CD1c-positive myeloid dendritic cell (primary cell): ENCODE data around the gene BAAT.
"Not testable (repeated sequence)": the region's sequence is repeated elsewhere in the genome, so short reads cannot be mapped to it uniquely, and the experiment has no call there.

Source experiments
- DNase-seq: peaks from one replicate; pipeline ENCODE4 v3.0.0-alpha.2; 2016; ENCODE audit errors: extremely low spot score

The BAAT gene

GRCh38 chr9:101360647-101361046 lies 24.2 kb downstream of the BAAT start:
- no peak for DNase-seq

DNA sequence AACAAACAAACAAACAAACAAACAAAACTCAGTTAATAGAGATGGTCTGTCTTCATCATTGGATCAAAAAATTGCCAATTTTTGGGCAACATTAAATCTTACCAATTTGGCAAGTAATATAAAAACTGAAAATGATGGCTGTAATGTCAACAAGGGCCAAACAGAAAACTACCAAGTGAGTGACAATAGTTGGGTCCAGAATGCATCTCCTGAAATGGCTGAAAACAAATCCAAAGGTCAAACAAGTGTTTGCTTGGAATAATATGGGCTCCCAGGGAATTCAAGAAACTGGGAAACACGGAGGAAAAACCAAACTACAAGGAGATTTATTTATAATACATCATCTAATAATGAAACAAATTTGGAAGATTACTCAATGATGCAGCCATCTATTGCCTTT lies 25.1 kb downstream of the BAAT start:
- no peak for DNase-seq

- DNase-seq = no peak
Measured at GRCh38 chr9:101356619-101357018, 28.2 kb downstream of the BAAT start.

DNA sequence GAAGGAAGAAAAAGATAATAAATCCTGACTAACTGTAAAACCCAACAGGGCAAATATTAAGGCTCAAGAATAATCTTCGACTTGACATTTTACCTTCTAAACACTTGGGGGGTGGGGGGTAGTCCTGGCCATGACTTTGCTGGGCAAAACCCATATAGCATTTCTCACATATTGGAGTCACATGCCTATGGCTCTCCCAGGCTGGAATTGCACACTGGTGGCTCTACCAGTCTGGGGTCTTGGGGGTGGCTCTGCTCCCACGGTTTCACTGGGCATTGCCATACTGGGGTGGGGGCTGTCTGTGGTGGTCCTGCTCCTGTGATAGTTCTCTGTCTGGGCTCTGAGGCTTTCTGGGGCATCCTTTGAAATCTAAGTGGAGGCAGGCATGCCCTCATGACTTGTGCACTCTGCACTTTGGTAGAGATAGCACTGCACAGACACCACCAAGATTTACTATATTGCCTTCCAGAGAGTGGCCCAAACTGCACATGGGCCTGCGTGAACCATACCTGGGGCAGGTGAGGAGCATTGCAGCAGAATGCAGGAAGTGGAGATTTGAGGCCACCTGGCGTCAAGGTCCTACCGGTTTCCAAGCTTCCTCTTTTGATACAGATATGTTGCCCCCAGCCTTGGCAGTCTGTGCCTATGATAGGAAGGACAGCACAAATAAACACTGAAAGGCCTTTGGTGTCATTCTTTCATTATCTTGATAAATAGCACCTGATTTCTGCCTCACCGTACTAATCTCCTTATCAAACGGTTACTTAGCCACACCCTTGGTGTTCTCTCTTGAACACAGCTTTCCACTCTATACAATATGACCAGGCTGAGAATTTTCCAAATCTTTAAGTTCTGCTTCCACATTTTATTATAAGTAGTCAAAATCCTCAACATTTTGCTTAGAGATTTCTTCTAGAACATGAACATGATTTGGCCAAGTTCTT lies 29.8 kb downstream of the BAAT start:
- no peak for DNase-seq

DNA sequence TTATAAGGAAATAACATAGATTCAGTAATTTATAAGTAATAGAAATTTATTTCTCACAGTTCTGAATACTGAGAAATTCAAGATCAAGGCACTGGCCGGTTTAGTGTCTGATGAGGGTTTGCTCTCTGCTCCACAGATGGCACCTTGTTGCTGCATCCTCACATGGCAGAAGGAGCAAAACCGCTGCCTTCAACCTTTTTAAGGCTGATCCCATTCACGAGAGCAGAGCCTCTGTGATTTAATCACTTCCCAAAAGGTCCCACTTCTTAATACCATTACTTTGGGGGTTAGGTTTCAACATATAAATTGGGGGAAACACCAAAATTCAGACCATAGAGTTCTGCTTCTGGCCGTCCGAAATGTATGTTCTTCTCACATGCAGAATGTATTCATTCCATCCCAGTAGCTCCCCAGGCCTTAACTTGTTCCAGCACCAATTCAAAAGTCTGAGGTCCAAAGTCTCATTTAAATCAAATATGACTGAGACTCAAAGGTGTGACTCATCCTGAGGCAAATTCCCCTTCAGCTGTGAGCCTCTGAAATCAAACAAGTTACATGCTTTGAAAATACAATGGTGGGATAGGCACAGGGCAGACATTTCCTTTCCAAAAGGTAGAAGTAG lies 30.6 kb downstream of the BAAT start:
- DNase-seq = no peak

GRCh38 chr9:101353683-101354082 lies 31.1 kb downstream of the BAAT start:
- DNase-seq = no peak

DNA sequence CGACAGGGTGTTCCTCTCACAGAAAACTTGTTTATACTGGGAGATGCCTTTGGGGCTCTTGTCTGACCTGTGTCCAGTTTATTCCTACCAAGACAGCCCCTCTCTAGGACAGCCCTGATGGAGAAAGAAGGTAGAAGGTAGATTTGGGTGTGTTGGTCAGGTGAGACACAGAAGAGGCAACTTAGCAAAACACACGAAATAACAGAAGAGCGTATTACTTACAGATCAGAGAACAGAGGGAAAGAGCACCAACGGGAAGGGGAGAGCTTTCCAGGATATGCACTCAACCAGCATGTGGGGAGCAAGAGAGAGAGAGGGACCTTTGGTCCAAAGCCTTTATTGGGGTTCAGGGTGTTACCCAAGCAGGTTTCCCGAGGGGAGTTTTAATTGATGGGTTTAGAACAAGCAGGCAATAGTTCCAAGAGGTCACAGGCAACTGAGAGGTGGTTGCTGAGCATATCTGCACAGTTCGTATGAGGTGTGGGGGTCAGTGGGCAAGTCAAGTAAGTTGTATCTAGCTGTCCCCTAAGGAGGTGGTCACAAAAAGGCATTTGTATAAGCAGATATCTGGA lies 31.8 kb downstream of the BAAT start:
- no peak for DNase-seq

DNA sequence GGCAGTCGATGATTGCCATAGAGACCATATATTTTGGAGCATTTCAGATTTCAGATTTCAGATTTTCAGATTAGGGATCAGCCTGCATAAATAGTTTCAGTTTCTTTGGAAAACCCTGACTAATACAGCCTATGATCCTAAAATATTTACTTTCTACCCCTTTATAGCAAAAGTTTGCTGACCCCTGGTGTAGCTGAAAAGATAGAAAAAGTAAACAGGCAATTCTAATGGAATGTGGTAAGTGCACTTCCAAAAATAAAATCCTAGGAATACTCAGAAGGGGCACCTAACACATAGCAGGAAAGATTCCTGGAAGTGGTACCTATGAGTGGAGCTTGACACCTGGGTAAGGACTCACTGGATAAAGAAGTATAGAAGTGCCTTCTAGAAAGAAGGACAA lies 34.5 kb downstream of the BAAT start:
- DNase-seq = no peak

GRCh38 chr9:101342595-101342994 lies 42.2 kb downstream of the BAAT start:
- DNase-seq = no peak

GRCh38 chr9:101341958-101342357 lies 42.8 kb downstream of the BAAT start:
- no peak for DNase-seq

GRCh38 chr9:101337237-101337636 lies 47.6 kb downstream of the BAAT start:
- DNase-seq = no peak

- DNase-seq = no peak
Measured at GRCh38 chr9:101336091-101336490, 48.7 kb downstream of the BAAT start.

GRCh38 chr9:101333926-101334702 lies 50.7 kb downstream of the BAAT start:
- no peak for DNase-seq

- no peak for DNase-seq
Measured at GRCh38 chr9:101333490-101333889, 51.3 kb downstream of the BAAT start.

GRCh38 chr9:101332362-101332761 lies 52.4 kb downstream of the BAAT start:
- DNase-seq = no peak

- DNase-seq = not testable (repeated sequence)
Measured at GRCh38 chr9:101327422-101327909, 57.3 kb downstream of the BAAT start.

- no peak for DNase-seq
Measured at GRCh38 chr9:101326501-101326900, 58.3 kb downstream of the BAAT start.

DNA sequence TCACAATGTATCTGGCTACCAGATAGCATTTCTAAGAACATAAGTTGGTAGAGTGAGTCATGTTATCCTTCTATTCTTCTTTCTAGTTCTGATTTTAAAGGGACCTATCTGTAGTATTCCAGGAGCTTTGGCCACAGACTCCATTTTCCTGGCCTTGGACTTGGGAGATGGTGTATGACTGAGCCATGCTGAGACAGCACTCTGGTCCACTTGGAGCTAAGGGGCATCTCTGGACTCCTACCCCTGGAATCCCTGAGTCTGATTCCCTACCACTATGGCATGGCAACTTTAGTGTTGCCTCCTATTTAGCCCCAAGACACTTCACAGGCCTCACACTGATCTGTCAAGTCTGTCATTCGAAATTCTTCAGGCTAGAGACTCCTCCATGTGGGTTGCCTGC lies 58.8 kb downstream of the BAAT start:
- DNase-seq = no peak

DNA sequence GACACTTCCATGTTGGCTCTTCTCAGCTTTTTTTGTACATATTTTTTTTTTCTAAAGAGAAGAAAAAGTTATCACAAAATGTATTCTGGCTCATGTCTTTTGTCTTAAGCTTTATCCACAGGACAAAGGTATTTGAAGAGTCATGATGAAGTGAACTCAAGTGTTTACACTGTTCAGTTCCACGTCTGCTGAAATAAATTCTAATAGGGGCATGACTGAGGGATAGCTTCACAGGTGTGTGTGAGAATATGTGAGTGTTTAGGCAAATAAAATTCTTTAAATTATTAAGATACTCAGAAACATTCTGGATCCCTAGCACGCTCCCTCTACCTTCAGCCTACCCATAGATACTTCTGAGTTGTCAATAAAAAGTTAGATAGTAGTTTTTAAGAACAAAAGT lies 59.8 kb downstream of the BAAT start:
- no peak for DNase-seq

- DNase-seq = no peak
Measured at GRCh38 chr9:101324245-101324804, 60.5 kb downstream of the BAAT start.

DNA sequence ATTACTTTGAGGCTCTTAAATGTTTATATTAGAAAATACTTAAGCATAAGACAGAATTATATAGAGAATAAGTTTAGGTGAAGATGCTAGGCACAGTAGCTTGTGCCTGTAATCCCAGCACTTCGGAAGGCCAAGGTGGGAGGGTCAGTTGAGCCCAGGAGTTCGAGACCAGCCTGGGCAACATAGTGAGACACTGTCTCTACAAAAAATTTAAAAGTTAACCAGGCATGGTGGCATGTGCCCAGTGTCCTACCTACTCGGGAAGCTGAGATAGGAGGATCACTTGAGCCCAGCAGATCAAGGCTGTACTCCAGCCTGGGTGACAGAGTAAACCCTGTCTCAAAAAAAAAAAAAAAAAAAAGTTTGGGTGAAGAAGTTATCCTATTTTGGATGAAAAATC lies 61.7 kb downstream of the BAAT start:
- DNase-seq = no peak

GRCh38 chr9:101317735-101318134 lies 67.1 kb downstream of the BAAT start:
- DNase-seq = no peak
